H1 (cell line): Measurements from ENCODE around the gene KLHL17.

Source experiments
- BACH1 ChIP-seq: IDR thresholded peaks from 2 replicates; pipeline ENCODE4 v1.6.1; 2012; ENCODE audit warnings: low read length, improper control_type of control experiment
- CTCF ChIP-seq, 3 experiments: IDR thresholded peaks; 1 replicate in 2 of 3; 2 replicates in 1 of 3; pipeline versions ENCODE4 v1.5.1 to v1.6.1; 2011; ENCODE audit warnings: low read length in 3 of 3, mild to moderate bottlenecking in 3 of 3, inconsistent platforms in 2 of 3, low read depth in 1 of 3, moderate library complexity in 1 of 3; ENCODE audit not compliant: insufficient read depth in 1 of 3; ENCODE audit errors: control extremely low read depth in 1 of 3
- SRF ChIP-seq: IDR thresholded peaks from 2 replicates; pipeline ENCODE4 v1.6.1; 2011; ENCODE audit warnings: mild to moderate bottlenecking, low read depth, low read length, moderate library complexity

GRCh38 chr1:920010-920409, 40.4 kb upstream of the KLHL17 start:
- TF ChIP-seq SRF (no peak), CTCF (IDR thresholded peaks at IDR 0.05; ENCODE audit: control extremely low read depth in 1 of 3, insufficient read depth in 1 of 3, low read depth in 1 of 3, low read length in 3 of 3) (no peak), BACH1 (no peak)
